ENCODE measurements around the gene TMEM179. TPM values are rescaled to one million over a fixed set of nuclear protein-coding genes. Genes with fewer than 3 reads are reported as not detected.

The TMEM179 gene
- total and polyA plus RNA-seq, 2 experiments from 2014 or later = 3.6 to 8.6 TPM

DNA sequence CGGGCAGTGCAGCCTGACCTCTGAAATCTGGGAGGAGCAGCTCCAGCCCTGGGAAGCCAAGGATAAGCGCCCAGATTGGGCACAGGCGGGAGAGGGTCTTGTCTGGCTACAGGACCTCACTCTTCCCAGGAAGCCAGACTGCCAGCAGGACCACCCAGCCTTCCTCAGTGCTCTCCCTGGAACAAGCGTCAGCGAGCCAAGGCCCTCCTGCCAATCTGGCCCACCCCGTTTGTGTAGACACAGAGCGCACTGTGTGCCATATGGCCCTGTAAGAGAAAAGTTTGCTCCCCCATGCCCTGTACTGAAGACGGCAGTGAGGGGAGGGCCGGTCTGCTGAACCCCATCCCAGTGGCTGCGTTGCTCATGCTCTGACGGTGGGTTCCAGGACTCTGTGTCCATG is 26.3 kb downstream of the TMEM179 start:
- H3K4me1 ChIP-seq (ENCODE audit: low read depth) = peaks cover 96% of the 10 kb centered on the region
- TF ChIP-seq, protein P1, sequence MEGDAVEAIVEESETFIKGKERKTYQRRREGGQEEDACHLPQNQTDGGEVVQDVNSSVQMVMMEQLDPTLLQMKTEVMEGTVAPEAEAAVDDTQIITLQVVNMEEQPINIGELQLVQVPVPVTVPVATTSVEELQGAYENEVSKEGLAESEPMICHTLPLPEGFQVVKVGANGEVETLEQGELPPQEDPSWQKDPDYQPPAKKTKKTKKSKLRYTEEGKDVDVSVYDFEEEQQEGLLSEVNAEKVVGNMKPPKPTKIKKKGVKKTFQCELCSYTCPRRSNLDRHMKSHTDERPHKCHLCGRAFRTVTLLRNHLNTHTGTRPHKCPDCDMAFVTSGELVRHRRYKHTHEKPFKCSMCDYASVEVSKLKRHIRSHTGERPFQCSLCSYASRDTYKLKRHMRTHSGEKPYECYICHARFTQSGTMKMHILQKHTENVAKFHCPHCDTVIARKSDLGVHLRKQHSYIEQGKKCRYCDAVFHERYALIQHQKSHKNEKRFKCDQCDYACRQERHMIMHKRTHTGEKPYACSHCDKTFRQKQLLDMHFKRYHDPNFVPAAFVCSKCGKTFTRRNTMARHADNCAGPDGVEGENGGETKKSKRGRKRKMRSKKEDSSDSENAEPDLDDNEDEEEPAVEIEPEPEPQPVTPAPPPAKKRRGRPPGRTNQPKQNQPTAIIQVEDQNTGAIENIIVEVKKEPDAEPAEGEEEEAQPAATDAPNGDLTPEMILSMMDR (IDR thresholded peaks at IDR 0.05; ENCODE audit: low read depth, low read length) = no peak
- no peaks in the 10 kb centered on the region for H3K9me3 ChIP-seq (ENCODE audit: low read depth)
- H3K27ac ChIP-seq = peak overlapping the region; percentile 97
- no peaks in the 10 kb centered on the region for H3K36me3 ChIP-seq
- no peak for DNase-seq (ENCODE audit: low read depth in 1 of 2, low spot score in 1 of 2)
- H3K4me3 ChIP-seq = no peak overlapping the region
- no peaks in the 10 kb centered on the region for H3K27me3 ChIP-seq

GRCh38 chr14:104577847-104578301 is 26.7 kb downstream of the TMEM179 start:
- H3K4me3 ChIP-seq = no peak overlapping the region
- no peaks in the 10 kb centered on the region for H3K36me3 ChIP-seq
- peaks cover 93% of the 10 kb centered on the region for H3K4me1 ChIP-seq (ENCODE audit: low read depth)
- TF ChIP-seq, protein P1 (IDR thresholded peaks at IDR 0.05; ENCODE audit: low read depth, low read length) = no peak
- no peaks in the 10 kb centered on the region for H3K27me3 ChIP-seq
- peak overlapping the region; percentile 97 for H3K27ac ChIP-seq
- no peak for DNase-seq (ENCODE audit: low read depth in 1 of 2, low spot score in 1 of 2)
- no peaks in the 10 kb centered on the region for H3K9me3 ChIP-seq (ENCODE audit: low read depth)

- TF ChIP-seq, protein P1 (IDR thresholded peaks at IDR 0.05; ENCODE audit: low read depth, low read length) = no peak
- H3K9me3 ChIP-seq (ENCODE audit: low read depth) = no peaks in the 10 kb centered on the region
- H3K27ac ChIP-seq = peak overlapping the region; percentile 97
- H3K4me3 ChIP-seq = no peak overlapping the region
- DNase-seq (ENCODE audit: low read depth in 1 of 2, low spot score in 1 of 2) = no peak
- H3K27me3 ChIP-seq = no peaks in the 10 kb centered on the region
- H3K36me3 ChIP-seq = no peaks in the 10 kb centered on the region
- peaks cover 93% of the 10 kb centered on the region for H3K4me1 ChIP-seq (ENCODE audit: low read depth)
These were observed 27.1 kb downstream of the TMEM179 start for GRCh38 chr14:104577426-104577825.

GRCh38 chr14:104576970-104577332 is 27.6 kb downstream of the TMEM179 start:
- Histone ChIP-seq H3K4me3 (no peak overlapping the region), H3K27ac (peak overlapping the region; percentile 97), H3K9me3 (ENCODE audit: low read depth) (no peaks in the 10 kb centered on the region), H3K36me3 (no peaks in the 10 kb centered on the region), H3K27me3 (no peaks in the 10 kb centered on the region), H3K4me1 (ENCODE audit: low read depth) (peaks cover 93% of the 10 kb centered on the region)
- no peak for DNase-seq (ENCODE audit: low read depth in 1 of 2, low spot score in 1 of 2)
- TF ChIP-seq, protein P1 (IDR thresholded peaks at IDR 0.05; ENCODE audit: low read depth, low read length) = no peak

GRCh38 chr14:104576232-104576969 is 28.2 kb downstream of the TMEM179 start:
- Histone ChIP-seq H3K36me3 (no peaks in the 10 kb centered on the region), H3K4me3 (no peak overlapping the region), H3K27ac (peak overlapping the region; percentile 97), H3K4me1 (ENCODE audit: low read depth) (peaks cover 93% of the 10 kb centered on the region), H3K9me3 (ENCODE audit: low read depth) (no peaks in the 10 kb centered on the region), H3K27me3 (no peaks in the 10 kb centered on the region)
- TF ChIP-seq, protein P1 (IDR thresholded peaks at IDR 0.05; ENCODE audit: low read depth, low read length) = peak; percentile 8
- no peak for DNase-seq (ENCODE audit: low read depth in 1 of 2, low spot score in 1 of 2)
